Mesenteric fat pad (tissue), 1 donor: Measurements from ENCODE around the gene TCEA3. TPM values are rescaled to one million over a fixed set of nuclear protein-coding genes. Genes with fewer than 3 reads are reported as not detected.
"Not testable (repeated sequence)": the region's sequence is repeated elsewhere in the genome, so short reads cannot be mapped to it uniquely, and the experiment has no call there.

Source experiments
- DNase-seq: peaks from one replicate; pipeline ENCODE4 v3.0.0-alpha.2; 2020; ENCODE audit warnings: low spot score
- total RNA-seq: library from RNA; stranded (reverse); fragmentation: NEBNext Ultra II Directional; extraction: Animal tissue kit (Norgen Biotek cat#: 25700); gene quantifications from one replicate; pipeline ENCODE4 v1.2.1, GENCODE V29; 2021
- donor health status: DM: yes; HTN: yes; CAD: no.

Gene TCEA3
- total RNA-seq, 1 donor from 2014 or later, result 8.3 TPM

DNA sequence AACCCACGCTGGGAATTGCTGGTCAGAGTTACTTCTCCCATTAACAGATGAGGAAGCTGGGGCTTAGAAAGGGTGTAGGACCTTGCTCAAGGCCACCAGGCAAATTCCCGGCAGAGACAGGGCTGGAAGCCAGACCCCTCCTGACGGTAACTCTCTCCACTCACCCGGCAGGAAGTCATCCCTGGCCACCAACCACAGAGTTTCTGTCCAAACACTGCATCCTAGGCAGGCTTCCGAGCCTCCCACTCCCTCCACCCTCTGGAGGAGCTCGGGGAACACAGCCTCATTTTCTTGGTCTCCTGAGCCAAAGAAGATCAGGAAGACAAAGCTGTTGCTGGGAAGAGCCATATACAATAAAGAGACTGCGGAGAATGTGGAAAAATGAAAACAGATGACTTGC is 29.9 kb downstream of the TCEA3 start:
- DNase-seq, result peak; percentile 91

DNA sequence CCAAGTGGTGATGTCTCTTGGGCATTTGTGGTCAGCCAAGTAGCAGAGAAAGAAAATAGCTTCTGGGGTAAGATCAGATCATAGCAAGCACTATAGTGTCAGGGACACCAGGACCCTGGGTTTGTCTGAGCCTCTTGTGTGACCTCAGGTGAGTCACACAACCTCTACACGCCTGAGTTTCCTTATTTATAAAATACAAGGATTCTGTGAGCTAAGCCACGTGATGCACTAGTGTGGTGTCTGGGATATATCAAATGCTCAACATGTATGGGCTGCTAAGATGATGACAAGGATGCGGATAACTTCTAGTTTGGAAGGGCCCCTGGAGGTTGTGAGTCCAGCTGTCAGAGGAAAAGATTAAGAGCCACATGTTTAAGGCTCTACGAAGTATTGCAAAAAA is 30.4 kb downstream of the TCEA3 start:
- no peak for DNase-seq

DNA sequence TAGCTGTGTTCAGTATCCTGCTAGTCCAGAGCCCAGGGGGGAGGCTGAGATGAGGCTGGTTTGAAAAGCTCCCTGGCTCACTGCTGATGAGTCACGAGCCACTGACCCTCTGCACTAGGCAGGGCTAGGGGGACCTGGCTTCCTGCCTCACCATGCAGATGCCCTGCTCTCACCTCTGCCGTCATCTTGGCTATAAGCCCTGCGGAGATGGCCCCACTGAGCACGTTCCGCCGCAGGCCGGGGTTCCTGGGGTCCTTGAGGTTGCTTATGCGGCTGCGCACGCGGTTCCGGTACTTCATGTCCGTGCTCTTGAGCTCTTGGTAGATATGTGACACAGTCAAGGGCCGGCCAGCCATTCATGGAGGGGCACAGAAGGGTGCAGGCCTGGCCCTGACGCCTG is 30.8 kb downstream of the TCEA3 start:
- DNase-seq, result peak; percentile 90

DNA sequence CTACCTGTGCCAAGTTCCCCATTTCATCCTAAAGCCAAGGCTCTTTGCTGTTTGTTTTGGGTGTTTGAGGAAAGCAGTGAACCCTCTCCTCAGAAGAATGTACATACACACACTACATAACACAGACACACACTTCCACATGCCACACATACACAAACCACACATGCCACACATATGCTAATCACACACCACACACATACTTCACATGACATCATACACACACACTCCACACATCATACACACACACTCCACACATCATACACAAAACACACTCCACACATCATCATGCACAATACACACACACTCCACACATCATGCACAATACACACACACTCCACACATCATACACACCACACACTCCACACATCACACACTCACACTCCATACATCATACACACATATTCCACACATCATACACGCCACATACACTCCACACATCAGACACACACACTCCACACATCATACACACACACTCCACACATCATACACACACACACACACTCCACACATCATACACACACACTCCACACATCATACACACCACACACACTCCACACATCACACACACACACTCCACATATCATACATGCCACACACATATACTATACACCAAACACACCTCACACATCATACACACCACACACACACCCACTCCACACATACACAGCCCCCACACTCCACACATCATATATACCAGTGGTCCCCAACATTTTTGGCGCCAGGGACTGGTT is 32.3 kb downstream of the TCEA3 start:
- no peak for DNase-seq

DNA sequence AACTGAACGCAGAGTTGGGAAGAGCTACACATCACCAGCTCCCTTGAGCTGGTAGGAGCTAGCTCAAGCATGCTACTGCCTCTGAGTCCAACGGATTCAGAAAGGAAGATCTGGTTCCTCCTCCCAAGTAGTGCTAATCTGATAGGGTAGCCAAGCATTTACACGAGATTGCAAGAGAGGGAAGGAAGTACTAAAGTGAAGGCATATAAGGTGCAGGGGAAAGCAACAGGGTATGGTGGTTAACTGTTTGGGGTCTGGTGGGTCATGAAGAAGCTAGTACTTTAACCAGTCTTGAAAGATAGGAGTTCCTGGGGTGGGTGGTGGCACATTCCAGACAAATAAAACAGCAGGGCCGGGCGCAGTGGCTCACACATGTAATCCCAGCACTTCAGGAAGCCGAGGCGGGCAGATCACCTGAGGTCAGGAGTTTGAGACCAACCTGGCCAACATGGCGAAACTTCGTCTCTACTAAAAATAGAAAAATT is 34.7 kb downstream of the TCEA3 start:
- DNase-seq, result no peak

DNA sequence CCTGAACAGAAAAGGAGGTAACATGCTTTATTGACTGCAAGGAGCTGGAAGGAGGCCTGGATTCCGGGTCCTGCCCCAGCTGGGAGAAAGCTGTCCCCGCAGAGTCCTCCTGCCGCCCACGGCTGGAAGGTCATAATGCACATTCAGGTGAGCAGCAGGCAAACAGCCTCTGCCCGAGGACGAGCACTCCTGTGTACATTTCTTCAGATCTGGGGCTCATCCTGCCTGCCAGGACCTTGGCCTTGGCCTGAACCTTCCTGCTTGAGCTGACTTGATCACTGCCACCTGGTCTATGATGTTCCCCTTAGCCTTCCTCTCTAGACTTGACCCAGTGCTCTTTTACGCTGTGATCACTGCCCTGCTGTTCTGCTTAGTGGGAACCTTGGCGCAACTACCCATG is 37.1 kb downstream of the TCEA3 start:
- DNase-seq, result no peak

DNA sequence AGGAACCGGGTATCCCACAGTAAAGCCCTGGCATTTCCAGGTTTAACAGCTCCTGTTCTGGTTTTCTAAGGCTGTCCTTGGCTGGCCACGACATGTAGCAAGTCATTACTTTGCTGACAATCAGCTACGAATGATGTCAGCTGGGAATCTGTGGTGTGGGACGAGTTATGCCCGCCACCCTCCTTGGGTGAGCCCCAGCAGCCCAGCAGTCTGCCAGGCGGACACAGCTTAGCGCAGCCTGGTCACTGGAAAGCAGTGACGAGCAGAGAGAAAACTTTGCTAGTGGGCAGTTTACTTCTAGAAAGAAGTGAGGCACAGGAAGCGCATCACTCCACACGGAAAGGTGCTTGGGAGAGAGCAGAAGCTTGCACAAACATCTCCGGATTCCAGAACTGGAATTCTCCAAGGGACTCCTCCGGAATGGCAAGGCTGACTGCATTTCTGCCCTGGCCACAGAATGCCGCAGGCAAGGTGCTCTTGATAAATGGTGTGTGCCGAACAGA is 39.4 kb downstream of the TCEA3 start:
- DNase-seq, result no peak

DNA sequence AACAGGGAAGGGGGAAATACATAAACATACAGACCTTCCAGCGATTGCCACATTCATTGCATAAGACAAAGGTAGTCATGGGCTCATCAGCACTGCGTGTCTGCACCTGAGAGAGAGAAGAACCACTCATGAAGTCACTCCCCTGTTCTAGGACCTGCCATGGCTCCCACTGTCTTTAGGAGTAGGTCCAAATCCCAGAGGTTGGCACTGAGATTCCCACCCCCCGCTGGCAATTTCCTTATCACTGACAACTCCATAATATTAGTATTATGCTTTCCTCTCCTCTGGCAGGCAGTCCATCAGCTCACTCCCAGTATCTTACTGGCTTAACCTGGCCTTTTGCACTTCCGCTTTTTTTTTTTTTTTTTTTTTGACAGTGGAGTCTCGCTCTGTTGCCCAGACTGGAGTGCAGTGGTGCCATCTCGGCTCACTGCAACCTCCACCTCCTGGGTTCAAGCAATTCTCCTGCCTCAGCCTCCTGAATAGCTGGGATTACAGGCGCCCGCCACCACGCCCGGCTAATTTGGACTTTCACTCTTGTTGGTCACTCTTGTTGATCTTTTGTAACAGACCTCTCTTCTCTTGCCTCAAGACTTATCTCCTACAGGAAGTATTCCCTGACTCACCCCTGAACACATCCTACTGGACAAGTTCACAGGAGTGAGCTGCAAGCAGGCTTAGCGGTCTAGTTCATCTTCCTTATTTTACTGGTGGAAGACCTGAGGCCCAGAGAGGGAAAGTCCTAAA is 40.1 kb downstream of the TCEA3 start:
- DNase-seq, result no peak

DNA sequence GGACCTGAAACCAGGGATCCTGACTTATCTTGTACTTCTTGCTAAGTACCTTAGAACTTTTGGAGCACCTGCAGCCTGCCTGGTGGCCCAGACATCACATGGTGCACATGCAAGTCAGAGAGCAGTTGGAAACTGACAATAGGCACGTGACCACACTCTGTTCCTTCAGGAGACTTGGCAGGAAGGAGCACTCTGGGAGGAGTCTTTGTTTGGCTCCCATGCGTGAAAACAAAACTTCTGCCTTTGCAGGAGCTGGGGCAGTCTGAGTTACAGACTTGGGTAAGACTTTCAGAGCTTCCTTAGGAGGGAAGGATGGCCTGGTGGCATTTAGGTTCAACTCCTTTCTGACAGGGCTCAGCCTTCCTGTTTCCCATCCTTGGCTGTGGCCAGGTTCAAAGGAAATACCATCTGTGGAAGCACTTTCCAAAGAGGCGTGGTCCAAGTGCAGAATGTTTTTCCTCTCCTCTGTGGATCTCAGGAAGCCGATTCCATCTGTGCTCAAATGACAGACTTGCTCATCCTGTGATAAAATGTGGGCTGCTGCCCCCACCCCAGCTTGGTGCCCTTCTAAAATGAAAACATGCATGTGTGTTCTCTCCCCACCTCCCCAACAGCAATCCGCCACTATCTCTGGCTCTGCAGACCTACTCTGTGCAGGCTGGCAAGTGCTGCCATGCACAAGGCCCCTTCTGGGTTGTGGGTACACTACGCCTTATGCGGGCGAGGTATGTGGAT is 40.8 kb downstream of the TCEA3 start:
- DNase-seq, result no peak

DNA sequence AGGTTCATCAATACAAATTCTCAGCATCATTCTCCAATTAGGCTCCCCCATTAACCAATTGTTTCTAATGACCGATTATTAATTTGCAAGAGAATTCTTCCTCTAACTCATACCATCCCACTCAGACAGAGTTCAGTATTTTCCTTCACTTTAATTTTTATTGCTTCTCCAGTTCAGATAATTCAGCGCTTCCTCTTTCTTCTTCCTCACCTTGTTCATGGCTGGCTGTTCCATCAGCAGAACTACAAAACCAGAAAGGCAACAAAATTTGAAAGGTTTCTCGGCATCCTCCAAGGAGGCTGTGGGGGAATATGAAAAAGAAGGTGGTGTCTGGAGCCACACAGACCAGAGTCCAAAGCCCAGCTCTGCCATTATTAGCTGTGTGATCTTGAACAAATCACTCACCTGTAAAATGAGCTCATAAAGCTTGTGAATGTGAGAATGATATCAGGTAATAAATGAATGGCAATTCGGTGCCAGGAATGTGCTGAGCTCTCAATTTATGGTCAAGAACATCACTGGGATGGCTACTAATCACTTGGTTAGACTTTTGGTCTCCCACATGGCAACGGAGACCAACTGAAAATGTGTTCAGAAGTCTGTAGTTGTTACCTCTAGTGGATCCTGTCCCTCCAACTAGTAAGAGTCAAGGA is 43.2 kb downstream of the TCEA3 start:
- no peak for DNase-seq

DNA sequence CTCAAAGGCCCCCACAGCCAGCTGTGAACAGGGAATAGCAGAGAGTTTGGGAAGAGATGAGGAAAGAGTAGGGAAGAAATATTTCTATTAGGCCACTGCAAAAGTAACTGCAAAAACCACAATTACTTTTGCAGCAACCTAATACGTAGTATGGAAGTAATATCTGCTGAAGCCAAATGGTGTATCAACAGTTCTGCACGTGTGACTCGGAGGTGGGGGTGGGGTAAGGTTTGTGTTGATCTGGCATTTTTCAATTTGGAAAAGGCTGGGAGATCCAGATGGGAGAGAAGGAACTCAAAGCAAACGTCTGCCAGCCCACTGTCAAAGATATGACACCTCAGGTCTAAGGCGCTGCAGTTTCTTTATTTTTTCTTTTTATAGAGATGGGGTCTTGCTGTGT is 43.8 kb downstream of the TCEA3 start:
- no peak for DNase-seq

DNA sequence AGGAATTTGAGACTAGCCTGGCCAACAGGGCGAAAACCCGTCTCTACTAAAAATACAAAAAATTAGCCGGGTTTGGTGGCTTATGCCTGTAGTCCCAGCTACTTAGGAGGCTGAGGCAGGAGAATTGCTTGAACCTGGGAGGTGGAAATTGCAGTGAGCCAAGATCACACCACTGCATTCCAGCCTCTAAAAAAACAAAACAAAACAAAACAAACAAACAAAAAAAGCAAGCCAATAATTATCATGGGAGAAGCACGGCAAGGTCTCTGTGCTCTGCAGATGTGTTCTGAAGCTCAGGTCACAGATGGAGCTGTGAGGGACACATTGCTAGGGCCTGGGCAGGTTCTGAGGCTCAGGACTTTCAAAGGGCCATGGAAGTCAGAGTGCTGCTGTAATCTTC is 44.3 kb downstream of the TCEA3 start:
- not testable (repeated sequence) for DNase-seq

DNA sequence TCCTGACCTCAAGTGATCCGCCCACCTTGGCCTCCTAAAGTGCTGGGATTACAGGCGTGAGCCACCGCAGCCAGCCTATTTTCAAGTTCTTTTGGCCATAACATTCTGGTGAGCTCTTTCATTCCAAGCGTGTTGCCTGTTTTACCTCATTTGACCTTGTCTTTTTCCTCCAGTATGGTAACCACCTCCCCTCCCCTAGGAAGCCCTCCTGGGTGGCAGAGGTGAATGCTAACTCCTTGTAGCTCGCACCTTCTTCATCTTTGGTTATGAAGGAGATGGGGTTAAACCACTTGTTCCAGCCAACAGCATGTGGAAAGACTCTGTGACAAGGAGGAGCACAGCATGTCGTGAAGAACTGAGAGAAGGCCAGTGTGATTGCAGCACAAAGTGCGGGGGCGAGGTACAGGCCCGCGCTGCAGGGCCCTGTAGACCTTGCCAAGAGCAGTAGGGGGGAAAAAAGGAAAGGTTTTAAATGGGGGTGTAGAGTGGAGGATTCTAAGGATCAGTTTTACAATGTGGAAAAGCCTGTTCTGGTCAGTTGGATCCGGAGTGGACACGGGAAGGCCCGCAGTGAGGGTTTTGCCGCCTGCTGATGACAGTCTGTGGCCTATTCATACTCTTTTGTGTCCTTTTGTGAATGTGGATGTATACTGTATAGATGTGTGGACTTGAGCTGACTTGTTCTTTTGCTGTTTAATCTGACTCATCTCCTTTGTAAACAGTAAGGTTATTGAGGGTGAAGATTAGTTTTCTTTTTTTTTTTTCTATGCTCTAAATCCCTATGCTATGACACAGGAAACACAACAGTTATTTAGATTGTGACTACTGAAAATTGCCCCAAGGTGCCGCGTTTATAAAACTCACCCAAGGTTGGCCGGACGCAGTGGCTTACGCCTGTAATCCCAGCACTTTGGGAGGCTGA is 47.4 kb downstream of the TCEA3 start:
- DNase-seq, result no peak

DNA sequence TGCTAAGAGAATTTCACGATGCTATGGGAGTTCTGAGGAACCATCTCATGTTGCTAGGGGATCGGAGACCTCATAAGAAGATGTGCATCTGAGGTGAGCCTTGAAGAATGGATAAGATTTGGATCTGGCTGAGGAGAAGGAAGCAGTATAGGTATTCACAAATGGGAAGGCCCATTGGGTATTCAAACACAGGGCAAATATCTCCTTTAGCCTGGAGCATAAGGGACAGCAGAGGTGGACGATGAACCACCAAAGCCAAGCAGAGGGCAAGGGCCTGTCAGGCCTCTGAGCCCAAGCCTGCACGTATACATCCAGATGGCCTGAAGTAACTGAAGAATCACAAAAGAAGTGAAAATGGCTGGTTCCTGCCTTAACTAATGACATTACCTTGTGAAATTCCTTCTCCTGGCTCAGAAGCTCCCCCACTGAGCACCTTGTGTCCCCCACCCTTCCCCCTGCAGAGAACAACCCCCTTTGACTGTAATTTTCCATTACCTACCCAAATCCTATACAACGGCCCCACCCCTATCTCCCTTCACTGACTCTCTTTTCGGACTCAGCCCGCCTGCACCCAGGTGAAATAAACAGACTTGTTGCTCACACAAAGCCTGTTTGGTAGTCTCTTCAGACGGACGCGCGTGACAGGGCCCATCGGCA is 50.3 kb downstream of the TCEA3 start:
- DNase-seq, result not testable (repeated sequence)

DNA sequence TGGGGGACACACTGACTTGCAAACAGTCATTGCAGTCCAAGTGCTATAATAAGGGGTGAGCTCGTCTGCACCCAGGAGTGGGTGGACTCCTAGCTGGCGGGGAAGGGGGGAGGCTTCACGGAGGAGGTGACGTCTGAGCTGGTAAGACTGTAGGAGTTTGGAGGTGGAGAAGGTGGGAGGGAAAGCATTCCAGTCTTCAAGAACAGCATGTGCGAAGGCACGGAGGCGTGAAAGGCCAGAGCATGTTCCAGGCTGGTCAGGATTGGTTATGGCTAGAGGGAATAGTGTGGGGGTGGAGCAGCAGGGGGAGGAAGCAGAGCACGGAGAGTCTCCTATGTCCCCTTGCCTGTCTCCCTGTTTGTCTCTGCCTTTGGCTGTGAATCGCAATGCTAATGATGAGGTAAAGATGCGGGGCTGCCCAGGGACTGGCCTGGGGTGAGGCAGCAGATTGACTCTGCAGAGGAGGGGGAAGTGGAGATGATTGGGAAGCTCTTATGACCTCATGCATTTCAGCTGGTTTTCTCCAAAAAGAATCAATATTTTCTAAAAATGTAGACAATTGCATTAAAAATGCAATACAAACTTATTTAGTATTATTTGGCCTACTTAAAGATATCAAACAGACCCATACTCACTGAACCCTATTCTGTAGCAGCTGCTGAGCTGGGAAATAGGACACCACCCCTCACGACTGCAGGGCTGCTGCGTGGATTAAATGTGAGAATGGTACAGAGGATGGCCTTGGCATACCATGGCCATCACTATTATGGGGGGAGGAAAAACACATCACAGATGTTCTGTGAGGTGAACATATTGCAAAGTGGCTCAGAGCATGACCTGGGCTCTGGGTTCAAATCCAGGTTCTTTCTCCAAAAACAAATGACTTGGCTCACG is 52.3 kb downstream of the TCEA3 start:
- no peak for DNase-seq

DNA sequence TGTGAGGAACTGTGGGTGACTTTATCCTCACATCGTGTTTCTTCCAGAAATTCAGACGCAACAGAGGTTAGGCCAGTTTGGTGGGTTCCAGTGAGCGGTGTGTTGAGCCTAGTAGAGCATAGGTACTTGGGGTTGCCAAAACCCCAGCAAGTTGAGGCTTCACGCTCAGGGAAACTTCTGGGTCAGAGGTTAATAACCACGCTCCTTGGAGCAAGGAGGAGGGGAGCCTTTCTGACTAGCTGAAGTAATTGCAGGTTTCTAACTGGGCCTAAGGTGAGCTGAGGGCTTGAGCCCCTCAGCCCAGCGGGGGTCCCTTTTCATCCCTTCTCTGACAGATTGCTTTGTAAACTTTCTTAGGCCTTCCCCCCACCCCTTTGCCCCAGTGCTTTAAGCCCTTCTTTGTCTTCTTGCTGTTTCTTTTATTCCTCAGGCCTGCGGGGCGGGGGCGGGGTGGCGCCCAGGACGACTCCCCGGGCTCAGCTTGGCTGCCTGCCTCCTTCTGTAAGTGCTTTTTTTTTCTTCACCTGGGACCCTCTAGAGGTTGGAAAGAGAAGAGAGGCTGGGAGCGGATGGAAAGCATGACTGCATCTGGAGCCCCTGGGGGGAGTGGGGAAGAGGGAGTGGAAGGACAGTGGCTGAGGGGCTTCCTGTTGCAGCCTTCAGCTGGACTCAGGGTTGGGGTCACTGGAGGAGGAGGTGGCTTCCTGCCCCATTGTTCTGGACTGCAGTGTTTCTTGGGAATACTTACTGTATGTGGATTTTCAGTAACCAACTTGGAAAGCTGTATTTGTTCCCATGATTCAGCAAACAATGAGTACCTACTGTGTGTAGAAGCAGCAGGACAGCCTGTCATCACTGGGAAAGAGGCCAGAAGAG is 53.6 kb downstream of the TCEA3 start:
- DNase-seq, result no peak

DNA sequence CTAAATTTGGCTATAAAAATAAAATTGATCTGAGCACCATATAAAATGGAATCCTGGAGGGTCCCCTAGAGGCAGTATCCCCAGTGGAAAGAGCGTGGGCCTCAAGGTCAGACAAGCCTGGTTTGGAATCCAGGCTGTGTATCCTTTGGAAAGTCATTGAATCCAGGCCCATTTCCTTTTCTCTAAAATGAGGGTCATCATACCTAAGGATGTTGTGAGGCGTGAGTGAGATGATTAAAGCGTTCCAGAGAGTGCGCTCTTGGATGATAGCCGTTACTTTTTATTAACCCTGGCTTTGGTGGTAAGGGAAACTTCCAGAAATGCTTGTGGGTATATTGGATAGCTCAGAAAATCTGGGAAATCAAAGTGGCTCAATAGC is 54.2 kb downstream of the TCEA3 start:
- no peak for DNase-seq
